Pancreas (tissue), 10 donors: Measurements from ENCODE around the gene PDE2A. TPM values are rescaled to one million over a fixed set of nuclear protein-coding genes. Genes with fewer than 3 reads are reported as not detected.

Experiments
- ATAC-seq, 4 donors: fragments of 200-7000 bp; cut with Tn5 transposase; one replicate each; pipeline versions ENCODE4 v1.8.0 to v1.9.1; 2020; ENCODE audit warnings: mild to moderate bottlenecking in 4 of 4, moderate library complexity in 4 of 4
- DNase-seq, 6 donors: peaks; one replicate each; pipeline ENCODE4 v3.0.0-alpha.2; 2020
- FAIRE-seq: peaks from 2 replicates; lab custom pipeline; 2012; peaks lifted over from hg19 to GRCh38; lab: Jason Lieb, UNC
- H3K27ac ChIP-seq, 4 donors: fragments of 200-600 bp; sonication (generic); 1 replicate in 3 of 4; 2 replicates in 1 of 4; pipeline versions ENCODE4 v1.5.0 to v1.8.0; 2020
- H3K27me3 ChIP-seq, 4 donors: fragments of 200-600 bp; one replicate each; pipeline ENCODE4 v1.8.0; 2021
- H3K36me3 ChIP-seq, 3 donors: fragments of 200-600 bp; sonication (generic) in 1 of 3; one replicate each; pipeline versions ENCODE4 v1.5.0 to v1.8.0; 2020 to 2021
- H3K4me1 ChIP-seq, 3 donors: fragments of 200-600 bp; one replicate each; pipeline ENCODE4 v1.8.0; 2021
- H3K4me3 ChIP-seq, 4 donors: fragments of 200-600 bp; sonication (generic) in 2 of 4; one replicate each; pipeline versions ENCODE4 v1.5.0 to v1.8.0; 2020 to 2021
- H3K9me3 ChIP-seq, 4 donors: fragments of 200-600 bp; one replicate each; pipeline ENCODE4 v1.8.0; 2021
- WGBS, 2 donors: extraction: QIAGEN DNeasy Blood & Tissue Kit; methylation state at CpG; one replicate each; pipeline ENCODE4 v1.1.7; 2013; 5-methylcytosine and 5-hydroxymethylcytosine counted together
- intact Hi-C, 3 donors: fragments of 100-400 bp; cut with DNase I; formaldehyde crosslinking; loops; one replicate each; pipeline versions ENCODE4 v1.11.1 to v1.14.2; 2022
- polyA plus RNA-seq, 2 donors: library from polyadenylated mRNA; stranded (reverse); fragments of 200-250 nt; gene quantifications; one replicate each; pipeline ENCODE4 v1.2.3, GENCODE V29; 2013
- total RNA-seq, 6 donors: library from RNA; stranded (reverse); fragmentation: NEBNext Ultra II Directional in 4 of 6; extraction: Animal tissue kit (Norgen Biotek cat#: 25700) in 4 of 6; gene quantifications; one replicate each; pipeline versions ENCODE4 v1.2.1 to v1.2.4, GENCODE V29; 2021 to 2023
- TF ChIP-seq, protein P1 (sequence below), 4 donors: fragments of 200-600 bp; sonication (generic) in 3 of 4; IDR thresholded peaks; one replicate each; pipeline versions ENCODE4 v1.5.0 to v1.8.0; 2021; ENCODE audit warnings: antibody characterized with exemption in 4 of 4
- donor health status: healthy with polysubstance abuse.
- donor health status: DM: no; HTN: no; CAD: no; lungs with moderate emphysema.
- donor health status: DM: no; HTN: no; CAD: no.
- donor health status: control.
- donor health status: control.
- donor health status: Bipolar disorder and iron deficiency.
- donor health status: DM: yes; HTN: yes; CAD: no.
- donor health status: DM: no; HTN: no; CAD: no.
- donor health status: DM: no; HTN: no; CAD: no.
- donor health status: DM: yes; HTN: yes; CAD: no.

Gene PDE2A
- total and polyA plus RNA-seq, 8 donors, result 2.1 to 16.3 (median 4.1) TPM

DNA sequence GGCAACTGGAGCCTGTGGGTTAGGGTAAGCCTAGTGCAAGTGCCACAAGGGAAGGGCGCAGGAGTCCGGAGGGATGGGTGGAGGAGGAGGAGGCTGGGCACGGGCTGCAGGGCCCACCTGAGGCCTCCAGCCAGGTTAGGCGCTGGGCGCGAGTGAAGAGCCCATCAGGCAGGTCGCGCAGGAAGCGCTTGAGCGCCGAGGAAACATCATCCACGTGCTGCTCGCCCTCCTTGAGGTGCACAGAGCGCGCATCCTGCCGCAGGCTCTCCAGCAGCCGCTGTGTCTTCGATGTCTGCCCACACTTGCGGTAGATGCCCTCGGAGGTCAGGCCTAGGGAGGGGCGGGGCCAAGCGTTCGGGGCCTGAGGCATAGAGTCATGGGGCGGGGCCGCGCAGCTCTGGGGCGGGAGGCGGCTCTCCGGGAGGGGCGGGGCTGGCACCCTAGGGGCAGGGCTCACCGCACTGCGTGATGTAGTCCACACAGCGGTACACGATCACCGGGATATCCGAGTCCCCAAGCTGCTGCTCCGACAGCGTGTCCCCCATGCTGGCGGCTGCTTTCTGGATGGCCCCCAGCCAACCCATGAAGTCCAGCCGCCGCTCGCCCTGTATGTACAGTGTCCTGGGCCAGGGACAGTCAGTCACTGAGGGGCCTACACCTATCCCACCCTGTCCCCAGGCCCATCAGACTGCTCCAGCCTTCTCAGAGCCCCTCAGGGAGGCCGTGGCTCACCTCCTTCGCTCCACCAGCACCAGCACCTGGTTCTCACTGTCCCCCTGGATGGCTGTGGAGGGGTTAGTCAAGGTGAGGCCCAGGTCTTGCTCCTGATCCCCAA lies 22.9 kb upstream of the PDE2A start:
- DNase-seq, result peak in 2 of 6 donors; percentile 51 to 57
- intact Hi-C loops, result no loop called here
- H3K27ac ChIP-seq, result no peak overlapping the region

DNA sequence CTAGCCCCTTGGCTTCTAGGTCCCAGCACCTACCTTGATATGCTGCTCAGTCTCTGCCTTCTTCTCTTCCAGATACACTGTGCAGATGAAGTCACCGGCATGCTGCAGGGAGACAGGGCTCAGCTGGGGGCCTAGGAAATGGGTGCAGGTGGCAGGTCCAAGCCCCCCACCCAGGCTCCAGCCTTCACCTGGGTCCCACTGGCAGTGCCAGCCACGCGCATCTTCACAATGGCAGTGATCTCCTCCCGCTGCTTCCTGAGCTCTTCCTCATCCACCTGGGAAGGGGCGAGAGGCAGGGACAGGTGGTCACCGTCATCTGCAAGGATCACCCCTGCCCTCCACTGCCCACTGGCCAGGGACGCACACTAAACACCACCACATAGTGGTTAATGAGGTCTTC lies 21.1 kb upstream of the PDE2A start:
- Histone ChIP-seq H3K27me3 (no peaks in the 10 kb centered on the region), H3K36me3 (peaks cover 8 to 80% (median 34%) of the 10 kb centered on the region in 3 donors), H3K4me3 (no peak overlapping the region), H3K27ac (no peak overlapping the region), H3K4me1 (no peaks in the 10 kb centered on the region), H3K9me3 (no peaks in the 10 kb centered on the region)
- DNase-seq (no peak), ATAC-seq (no peak), FAIRE-seq (no peak)
- intact Hi-C loops, result no loop called here
- WGBS, 2 donors, result 92 to 94% methylated on average over 7 of the region's 7 CpGs
- TF ChIP-seq, protein P1, sequence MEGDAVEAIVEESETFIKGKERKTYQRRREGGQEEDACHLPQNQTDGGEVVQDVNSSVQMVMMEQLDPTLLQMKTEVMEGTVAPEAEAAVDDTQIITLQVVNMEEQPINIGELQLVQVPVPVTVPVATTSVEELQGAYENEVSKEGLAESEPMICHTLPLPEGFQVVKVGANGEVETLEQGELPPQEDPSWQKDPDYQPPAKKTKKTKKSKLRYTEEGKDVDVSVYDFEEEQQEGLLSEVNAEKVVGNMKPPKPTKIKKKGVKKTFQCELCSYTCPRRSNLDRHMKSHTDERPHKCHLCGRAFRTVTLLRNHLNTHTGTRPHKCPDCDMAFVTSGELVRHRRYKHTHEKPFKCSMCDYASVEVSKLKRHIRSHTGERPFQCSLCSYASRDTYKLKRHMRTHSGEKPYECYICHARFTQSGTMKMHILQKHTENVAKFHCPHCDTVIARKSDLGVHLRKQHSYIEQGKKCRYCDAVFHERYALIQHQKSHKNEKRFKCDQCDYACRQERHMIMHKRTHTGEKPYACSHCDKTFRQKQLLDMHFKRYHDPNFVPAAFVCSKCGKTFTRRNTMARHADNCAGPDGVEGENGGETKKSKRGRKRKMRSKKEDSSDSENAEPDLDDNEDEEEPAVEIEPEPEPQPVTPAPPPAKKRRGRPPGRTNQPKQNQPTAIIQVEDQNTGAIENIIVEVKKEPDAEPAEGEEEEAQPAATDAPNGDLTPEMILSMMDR (IDR thresholded peaks at IDR 0.05), result no peak

More for the DNA sequence above, 22.9 kb upstream of the PDE2A start:
- Histone ChIP-seq H3K27me3 (no peaks in the 10 kb centered on the region), H3K4me1 (no peaks in the 10 kb centered on the region), H3K4me3 (no peak overlapping the region), H3K36me3 (peaks cover 8 to 87% (median 40%) of the 10 kb centered on the region in 3 donors), H3K9me3 (no peaks in the 10 kb centered on the region)
- TF ChIP-seq, protein P1 (IDR thresholded peaks at IDR 0.05), result no peak
- WGBS, 2 donors, result 85 to 88% methylated on average over 35 to 44 of the region's 44 CpGs
- ATAC-seq (peak in 3 of 4 donors; percentile 40 to 57 (median 43)), FAIRE-seq (no peak)

- WGBS, 2 donors, result 95 to 97% methylated on average over 17 to 19 of the region's 19 CpGs
- no peak for ATAC-seq
- H3K27me3 ChIP-seq, result no peaks in the 10 kb centered on the region
- DNase-seq, result no peak
- TF ChIP-seq, protein P1 (IDR thresholded peaks at IDR 0.05), result no peak
- FAIRE-seq, result no peak
- no peaks in the 10 kb centered on the region for H3K9me3 ChIP-seq
- intact Hi-C loops, result no loop called here
- H3K36me3 ChIP-seq, result peaks cover 8 to 63% (median 25%) of the 10 kb centered on the region in 3 donors
- H3K4me3 ChIP-seq, result no peak overlapping the region
- no peaks in the 10 kb centered on the region for H3K4me1 ChIP-seq
- H3K27ac ChIP-seq, result no peak overlapping the region
Observed at GRCh38 chr11:72693271-72693968, 19.2 kb upstream of the PDE2A start.

DNA sequence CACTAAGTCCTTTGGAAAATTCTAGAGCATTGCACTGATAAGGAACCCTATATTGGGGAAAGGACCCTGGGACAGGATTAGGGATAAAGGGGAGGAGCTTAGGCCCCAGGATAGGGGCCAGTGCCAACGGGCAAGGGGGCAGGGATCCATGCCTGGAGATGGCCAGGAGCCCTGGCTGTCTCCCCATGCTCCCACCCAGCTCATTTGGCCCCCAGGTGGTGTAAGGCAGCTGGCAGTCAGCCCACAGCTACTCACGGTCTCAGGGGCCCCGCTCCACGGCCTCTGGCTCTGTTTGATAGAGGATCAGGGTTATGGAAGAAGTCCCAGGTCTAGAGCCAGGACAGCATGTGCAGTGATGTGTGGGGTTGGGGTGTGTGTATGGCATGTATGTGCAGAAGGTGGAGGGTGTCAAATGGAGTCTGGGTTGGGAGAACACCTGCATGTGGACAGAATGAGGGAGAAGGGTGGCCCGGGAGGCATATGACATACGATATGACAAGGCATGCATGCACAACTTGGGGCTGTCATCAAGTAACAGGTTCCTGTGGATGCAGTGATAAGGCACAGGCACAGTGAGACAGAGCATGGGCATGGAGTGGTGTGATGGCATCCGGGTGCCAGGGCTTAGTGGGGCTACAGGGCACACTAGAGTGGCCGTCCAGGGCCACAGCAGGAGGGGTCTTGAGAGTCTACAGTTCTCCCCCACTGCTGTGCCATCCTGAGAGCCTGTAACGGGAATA lies 18.4 kb upstream of the PDE2A start:
- intact Hi-C loops, result no loop called here
- FAIRE-seq (no peak), ATAC-seq (no peak), DNase-seq (no peak)
- 85 to 86% methylated on average over 9 of the region's 9 CpGs for WGBS, 2 donors
- peaks cover 8 to 61% (median 22%) of the 10 kb centered on the region in 3 donors for H3K36me3 ChIP-seq
- TF ChIP-seq, protein P1 (IDR thresholded peaks at IDR 0.05), result no peak
- H3K4me3 ChIP-seq, result no peak overlapping the region
- no peaks in the 10 kb centered on the region for H3K4me1 ChIP-seq
- no peak overlapping the region for H3K27ac ChIP-seq
- H3K27me3 ChIP-seq, result no peaks in the 10 kb centered on the region
- no peaks in the 10 kb centered on the region for H3K9me3 ChIP-seq
